GM12873 (cell line): Measurements from ENCODE around the gene USP24.

Source experiments
- TF ChIP-seq, protein P1 (sequence below): IDR thresholded peaks from 2 replicates; pipeline ENCODE4 v1.5.1; 2012; ENCODE audit warnings: low read depth, mild to moderate bottlenecking, moderate library complexity, low read length, control low read depth; ENCODE audit not compliant: insufficient read depth; ENCODE audit errors: missing control alignments

USP24 gene

DNA sequence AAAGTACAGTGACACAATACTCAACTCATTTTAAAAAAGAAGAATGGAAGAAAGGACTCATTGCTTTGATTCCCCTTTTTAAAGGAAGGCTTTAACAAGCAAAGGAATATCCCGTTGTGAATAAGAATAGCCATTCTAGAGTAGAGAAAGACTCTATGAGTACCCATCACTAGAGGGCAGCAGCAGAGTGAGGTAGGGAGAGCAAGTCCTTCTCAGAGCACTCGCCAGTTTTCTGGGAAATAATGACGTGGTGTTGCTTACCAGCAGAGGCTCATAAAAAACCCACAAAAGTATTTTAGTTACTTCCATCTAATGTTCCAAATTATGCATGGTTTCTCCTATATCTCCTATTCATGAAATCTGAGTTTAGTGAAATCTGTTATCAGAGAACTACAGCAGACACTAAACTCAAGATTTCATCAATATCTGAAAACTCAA, 74.6 kb downstream of the USP24 start:
- TF ChIP-seq, protein P1, sequence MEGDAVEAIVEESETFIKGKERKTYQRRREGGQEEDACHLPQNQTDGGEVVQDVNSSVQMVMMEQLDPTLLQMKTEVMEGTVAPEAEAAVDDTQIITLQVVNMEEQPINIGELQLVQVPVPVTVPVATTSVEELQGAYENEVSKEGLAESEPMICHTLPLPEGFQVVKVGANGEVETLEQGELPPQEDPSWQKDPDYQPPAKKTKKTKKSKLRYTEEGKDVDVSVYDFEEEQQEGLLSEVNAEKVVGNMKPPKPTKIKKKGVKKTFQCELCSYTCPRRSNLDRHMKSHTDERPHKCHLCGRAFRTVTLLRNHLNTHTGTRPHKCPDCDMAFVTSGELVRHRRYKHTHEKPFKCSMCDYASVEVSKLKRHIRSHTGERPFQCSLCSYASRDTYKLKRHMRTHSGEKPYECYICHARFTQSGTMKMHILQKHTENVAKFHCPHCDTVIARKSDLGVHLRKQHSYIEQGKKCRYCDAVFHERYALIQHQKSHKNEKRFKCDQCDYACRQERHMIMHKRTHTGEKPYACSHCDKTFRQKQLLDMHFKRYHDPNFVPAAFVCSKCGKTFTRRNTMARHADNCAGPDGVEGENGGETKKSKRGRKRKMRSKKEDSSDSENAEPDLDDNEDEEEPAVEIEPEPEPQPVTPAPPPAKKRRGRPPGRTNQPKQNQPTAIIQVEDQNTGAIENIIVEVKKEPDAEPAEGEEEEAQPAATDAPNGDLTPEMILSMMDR: peak; percentile 85

DNA sequence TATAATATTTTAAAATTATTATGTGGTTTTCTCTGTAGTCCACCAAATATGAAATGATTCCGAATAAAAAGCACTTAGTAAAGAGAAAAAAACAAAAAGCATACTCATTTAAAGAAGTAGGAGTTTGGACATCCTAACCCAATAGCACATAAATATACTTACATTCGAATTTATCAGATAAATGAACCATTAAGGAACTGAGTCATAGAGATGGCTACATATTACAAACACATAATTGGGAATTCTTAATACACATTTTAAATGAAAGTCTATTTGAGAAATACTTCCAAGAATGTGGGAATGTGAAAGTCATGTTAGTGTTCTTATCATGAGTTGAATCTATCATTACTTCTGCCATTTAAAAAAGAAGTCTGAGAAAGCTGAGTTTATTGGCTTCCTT, 75.0 kb downstream of the USP24 start:
- TF ChIP-seq, protein P1: no peak

DNA sequence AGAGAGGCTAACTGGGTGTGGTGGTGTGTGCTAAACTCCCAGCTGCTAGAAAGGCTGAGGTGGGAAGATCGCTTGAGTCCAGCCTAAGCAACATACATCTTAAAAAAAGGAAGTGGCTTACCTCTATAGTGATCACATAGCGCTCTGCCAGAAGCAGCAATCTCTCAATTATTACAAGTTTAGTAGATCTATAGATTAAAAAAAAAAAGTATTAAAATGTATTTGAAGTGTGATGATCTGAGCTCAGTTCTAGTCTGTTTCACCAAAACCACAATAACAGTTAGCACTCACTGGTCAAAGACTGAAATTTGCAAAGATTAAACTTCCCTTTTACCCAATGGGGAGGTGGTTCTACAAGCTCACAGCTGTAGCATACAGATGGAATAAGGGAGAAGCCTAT, 76.3 kb downstream of the USP24 start:
- TF ChIP-seq, protein P1: no peak

DNA sequence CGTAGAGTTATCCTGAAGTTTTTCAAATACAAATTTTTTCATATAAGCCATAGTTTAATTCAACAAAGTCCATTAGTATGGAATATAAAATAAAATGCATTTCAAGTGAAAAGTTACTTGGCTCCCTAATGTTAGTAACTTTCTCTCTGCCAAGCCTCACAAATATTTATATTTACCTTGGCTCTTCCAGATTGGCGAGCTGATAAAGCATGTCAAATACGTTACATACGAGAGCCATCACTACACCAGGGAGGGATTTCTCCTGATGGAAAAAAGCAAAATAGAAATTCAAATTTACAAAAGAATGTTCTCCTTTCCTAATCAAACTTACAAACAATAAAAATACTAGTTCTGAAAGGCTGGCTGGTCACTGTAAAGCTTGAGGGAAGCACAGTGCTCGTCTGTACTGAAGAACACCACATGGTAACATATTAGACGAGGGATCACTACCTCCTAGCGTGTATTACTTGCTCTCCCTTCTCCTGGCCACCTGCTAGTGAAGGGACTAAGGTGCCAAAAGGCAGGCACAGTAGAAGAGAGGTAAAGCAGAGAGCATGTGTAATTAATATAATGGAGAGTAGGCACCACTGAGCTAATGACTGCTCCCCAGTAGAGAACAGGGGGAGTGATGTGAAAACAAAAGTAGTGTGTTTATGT, 80.9 kb downstream of the USP24 start:
- TF ChIP-seq, protein P1: no peak

- TF ChIP-seq, protein P1: no peak
Observed at GRCh38 chr1:55131801-55132200, 83.4 kb downstream of the USP24 start.

GRCh38 chr1:55131218-55131617, 83.9 kb downstream of the USP24 start:
- TF ChIP-seq, protein P1: no peak

DNA sequence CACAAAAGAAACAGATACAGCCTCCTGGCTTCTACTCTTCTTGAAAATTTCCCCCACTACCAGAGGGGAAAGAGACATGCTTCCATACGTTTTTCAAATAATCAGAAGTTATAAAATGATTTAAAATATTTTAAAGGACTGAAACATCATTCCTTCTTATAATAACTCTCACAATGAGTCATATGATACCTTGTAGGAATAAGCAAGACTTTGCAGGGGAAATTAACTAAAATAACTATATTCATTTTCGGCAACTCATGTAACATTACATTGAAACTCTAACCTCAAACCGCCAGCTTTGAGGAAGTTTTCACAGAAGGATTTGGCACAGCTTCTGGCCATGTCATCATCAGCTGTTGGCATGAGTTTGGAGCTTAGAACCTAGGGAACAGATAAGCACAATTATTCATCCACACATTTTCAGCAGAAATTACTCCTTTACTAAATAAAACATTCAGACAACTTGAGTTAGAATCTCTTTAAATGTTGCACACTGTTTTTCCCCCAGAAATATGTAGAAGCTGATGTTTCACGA, 85.9 kb downstream of the USP24 start:
- TF ChIP-seq, protein P1: no peak
